Measurements from ENCODE around the gene STK32C.

STK32C gene

DNA sequence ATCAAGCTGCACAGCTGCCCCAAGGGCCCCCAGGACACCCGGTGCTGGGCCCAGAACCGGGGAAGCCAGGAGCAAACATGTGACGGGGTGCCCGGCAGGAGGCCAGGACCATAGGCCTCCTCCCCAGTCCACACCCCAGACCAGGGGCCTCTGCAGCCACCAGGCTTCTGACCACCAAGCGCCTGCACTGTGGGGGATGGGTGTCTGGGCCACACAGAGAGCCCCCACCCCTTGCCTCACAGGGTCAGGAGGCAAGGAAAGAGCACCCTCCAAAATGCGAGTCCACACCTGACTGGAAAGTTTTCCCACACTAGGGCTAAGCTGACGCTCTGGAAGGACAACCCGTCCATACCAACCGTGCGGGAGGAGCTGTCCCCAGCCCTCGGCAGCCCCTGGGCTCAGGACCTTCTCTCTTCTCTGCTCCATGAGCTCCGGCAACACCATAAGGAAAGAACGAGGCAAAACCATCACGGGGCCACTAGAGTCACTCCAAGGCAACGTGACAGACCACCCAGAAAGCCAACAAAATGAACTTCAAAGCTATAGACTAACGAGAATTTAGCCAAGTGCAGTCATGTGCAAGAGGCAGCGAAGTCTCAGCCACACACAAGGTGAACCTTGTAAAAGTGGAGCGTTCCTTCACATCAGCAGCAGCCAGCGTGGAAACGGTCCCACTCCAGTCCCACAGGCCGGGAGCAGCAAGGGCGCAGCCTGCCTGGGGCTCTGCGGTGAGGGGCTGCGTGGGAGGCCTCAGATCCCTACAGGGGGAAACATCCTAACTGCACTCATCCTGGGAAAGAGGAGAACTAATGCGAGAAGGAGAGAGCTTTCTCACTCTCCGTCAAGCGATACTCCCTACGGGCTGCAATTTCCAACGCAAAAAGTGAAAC is 5.1 kb downstream of the STK32C start:
- TF ChIP-seq SNAI2 (CRISPR knock-in tag; IDR thresholded peaks at IDR 0.05) (no peak), ESRRG (CRISPR knock-in tag; IDR thresholded peaks at IDR 0.05) (no peak), ZC3H10 (CRISPR knock-in tag; IDR thresholded peaks at IDR 0.05) (no peak), OSR1 (CRISPR knock-in tag; IDR thresholded peaks at IDR 0.05) (no peak), ZFP3 (CRISPR knock-in tag; IDR thresholded peaks at IDR 0.05) (no peak), TOX (CRISPR knock-in tag; IDR thresholded peaks at IDR 0.05; ENCODE audit: borderline replicate concordance) (no peak), ISL1 (CRISPR knock-in tag; IDR thresholded peaks at IDR 0.05) (no peak)
- TF ChIP-seq, protein P1, sequence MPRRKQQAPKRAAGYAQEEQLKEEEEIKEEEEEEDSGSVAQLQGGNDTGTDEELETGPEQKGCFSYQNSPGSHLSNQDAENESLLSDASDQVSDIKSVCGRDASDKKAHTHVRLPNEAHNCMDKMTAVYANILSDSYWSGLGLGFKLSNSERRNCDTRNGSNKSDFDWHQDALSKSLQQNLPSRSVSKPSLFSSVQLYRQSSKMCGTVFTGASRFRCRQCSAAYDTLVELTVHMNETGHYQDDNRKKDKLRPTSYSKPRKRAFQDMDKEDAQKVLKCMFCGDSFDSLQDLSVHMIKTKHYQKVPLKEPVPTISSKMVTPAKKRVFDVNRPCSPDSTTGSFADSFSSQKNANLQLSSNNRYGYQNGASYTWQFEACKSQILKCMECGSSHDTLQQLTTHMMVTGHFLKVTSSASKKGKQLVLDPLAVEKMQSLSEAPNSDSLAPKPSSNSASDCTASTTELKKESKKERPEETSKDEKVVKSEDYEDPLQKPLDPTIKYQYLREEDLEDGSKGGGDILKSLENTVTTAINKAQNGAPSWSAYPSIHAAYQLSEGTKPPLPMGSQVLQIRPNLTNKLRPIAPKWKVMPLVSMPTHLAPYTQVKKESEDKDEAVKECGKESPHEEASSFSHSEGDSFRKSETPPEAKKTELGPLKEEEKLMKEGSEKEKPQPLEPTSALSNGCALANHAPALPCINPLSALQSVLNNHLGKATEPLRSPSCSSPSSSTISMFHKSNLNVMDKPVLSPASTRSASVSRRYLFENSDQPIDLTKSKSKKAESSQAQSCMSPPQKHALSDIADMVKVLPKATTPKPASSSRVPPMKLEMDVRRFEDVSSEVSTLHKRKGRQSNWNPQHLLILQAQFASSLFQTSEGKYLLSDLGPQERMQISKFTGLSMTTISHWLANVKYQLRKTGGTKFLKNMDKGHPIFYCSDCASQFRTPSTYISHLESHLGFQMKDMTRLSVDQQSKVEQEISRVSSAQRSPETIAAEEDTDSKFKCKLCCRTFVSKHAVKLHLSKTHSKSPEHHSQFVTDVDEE (CRISPR knock-in tag; IDR thresholded peaks at IDR 0.05): no peak
- TF ChIP-seq, protein P2, sequence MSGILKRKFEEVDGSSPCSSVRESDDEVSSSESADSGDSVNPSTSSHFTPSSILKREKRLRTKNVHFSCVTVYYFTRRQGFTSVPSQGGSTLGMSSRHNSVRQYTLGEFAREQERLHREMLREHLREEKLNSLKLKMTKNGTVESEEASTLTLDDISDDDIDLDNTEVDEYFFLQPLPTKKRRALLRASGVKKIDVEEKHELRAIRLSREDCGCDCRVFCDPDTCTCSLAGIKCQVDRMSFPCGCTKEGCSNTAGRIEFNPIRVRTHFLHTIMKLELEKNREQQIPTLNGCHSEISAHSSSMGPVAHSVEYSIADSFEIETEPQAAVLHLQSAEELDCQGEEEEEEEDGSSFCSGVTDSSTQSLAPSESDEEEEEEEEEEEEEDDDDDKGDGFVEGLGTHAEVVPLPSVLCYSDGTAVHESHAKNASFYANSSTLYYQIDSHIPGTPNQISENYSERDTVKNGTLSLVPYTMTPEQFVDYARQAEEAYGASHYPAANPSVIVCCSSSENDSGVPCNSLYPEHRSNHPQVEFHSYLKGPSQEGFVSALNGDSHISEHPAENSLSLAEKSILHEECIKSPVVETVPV (CRISPR knock-in tag; IDR thresholded peaks at IDR 0.05): no peak
- TF ChIP-seq, protein P3, sequence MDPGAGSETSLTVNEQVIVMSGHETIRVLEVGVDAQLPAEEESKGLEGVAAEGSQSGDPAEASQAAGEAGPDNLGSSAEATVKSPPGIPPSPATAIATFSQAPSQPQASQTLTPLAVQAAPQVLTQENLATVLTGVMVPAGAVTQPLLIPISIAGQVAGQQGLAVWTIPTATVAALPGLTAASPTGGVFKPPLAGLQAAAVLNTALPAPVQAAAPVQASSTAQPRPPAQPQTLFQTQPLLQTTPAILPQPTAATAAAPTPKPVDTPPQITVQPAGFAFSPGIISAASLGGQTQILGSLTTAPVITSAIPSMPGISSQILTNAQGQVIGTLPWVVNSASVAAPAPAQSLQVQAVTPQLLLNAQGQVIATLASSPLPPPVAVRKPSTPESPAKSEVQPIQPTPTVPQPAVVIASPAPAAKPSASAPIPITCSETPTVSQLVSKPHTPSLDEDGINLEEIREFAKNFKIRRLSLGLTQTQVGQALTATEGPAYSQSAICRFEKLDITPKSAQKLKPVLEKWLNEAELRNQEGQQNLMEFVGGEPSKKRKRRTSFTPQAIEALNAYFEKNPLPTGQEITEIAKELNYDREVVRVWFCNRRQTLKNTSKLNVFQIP (CRISPR knock-in tag; IDR thresholded peaks at IDR 0.05; ENCODE audit: borderline replicate concordance, low read depth): no peak
- no peak for ATAC-seq

DNA sequence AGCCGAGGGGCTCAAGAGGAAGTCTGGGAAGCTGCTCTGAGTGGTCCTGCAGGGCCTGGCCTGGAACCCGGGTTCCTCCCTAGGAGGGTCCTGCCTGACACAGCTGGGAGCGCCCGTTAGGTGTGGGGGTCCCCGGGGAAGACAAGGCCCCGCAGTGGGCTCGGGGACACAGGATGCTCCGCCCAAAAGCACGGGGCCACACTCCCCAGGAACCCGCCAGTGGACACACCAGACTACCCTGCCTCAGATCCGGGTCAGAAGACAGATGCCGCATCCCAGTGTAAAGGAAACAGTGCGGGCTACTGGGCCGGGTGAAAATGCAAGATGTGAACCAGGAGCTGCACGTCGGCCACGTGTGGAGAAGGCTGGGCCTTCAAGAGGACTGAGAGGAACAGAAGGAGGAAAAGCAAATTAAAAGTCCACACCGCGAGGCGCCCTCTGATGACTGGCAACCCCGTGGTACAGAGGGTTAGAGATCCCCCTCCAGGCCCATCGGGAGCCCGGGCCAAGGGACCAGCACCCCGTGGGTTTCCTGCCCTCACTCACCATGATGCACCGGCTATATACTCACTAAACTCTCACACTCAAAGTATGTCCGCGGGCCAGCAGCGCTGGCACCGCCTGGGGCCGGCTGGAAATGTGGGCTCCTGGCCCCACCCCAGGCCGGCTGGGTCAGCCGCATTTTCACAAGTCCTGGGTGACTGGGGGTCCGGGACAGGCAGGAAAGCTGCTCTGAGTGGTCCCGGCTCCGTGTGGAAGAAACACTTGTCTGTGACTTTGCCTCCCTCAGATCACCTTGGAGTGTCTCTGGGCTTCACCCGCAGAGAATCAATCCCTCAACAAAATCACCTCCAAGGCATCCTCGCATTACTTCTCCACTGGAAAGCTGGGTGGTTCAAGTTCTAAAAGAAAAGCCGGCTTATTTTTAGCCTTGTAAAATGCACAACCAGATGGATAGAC is 6.1 kb downstream of the STK32C start:
- no peak for ATAC-seq
- TF ChIP-seq ZC3H10 (CRISPR knock-in tag; IDR thresholded peaks at IDR 0.05): no peak
- no peak for TF ChIP-seq ARNTL (CRISPR knock-in tag; IDR thresholded peaks at IDR 0.05; ENCODE audit: borderline replicate concordance, low read depth)
- TF ChIP-seq BACH2 (CRISPR knock-in tag; IDR thresholded peaks at IDR 0.05; ENCODE audit: borderline replicate concordance): no peak

DNA sequence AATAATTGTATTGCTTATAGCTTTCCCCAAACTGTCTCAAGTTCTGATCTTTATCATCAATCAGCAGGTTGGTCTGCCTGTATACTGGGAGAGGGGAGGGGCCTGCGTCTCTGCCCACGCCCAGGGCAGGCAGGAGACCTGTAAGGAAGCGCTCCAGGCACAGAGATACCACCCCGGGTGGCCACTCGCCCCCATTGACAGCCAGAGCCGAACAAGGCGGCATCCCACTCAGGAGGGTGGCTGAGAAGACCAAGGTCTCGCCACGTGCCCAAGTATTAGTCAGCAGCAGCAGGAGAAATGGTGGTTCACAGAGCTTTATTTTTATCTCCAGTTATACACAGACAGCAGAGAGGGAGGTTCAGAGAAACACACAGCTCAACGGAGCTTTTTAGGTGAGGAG is 7.2 kb downstream of the STK32C start:
- no peak for ATAC-seq
- TF ChIP-seq, protein P4, sequence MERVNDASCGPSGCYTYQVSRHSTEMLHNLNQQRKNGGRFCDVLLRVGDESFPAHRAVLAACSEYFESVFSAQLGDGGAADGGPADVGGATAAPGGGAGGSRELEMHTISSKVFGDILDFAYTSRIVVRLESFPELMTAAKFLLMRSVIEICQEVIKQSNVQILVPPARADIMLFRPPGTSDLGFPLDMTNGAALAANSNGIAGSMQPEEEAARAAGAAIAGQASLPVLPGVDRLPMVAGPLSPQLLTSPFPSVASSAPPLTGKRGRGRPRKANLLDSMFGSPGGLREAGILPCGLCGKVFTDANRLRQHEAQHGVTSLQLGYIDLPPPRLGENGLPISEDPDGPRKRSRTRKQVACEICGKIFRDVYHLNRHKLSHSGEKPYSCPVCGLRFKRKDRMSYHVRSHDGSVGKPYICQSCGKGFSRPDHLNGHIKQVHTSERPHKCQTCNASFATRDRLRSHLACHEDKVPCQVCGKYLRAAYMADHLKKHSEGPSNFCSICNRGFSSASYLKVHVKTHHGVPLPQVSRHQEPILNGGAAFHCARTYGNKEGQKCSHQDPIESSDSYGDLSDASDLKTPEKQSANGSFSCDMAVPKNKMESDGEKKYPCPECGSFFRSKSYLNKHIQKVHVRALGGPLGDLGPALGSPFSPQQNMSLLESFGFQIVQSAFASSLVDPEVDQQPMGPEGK (CRISPR knock-in tag; IDR thresholded peaks at IDR 0.05; ENCODE audit: borderline replicate concordance): no peak
- TF ChIP-seq SNAI2 (CRISPR knock-in tag; IDR thresholded peaks at IDR 0.05): no peak
- TF ChIP-seq ARNTL (CRISPR knock-in tag; IDR thresholded peaks at IDR 0.05; ENCODE audit: borderline replicate concordance, low read depth): no peak

DNA sequence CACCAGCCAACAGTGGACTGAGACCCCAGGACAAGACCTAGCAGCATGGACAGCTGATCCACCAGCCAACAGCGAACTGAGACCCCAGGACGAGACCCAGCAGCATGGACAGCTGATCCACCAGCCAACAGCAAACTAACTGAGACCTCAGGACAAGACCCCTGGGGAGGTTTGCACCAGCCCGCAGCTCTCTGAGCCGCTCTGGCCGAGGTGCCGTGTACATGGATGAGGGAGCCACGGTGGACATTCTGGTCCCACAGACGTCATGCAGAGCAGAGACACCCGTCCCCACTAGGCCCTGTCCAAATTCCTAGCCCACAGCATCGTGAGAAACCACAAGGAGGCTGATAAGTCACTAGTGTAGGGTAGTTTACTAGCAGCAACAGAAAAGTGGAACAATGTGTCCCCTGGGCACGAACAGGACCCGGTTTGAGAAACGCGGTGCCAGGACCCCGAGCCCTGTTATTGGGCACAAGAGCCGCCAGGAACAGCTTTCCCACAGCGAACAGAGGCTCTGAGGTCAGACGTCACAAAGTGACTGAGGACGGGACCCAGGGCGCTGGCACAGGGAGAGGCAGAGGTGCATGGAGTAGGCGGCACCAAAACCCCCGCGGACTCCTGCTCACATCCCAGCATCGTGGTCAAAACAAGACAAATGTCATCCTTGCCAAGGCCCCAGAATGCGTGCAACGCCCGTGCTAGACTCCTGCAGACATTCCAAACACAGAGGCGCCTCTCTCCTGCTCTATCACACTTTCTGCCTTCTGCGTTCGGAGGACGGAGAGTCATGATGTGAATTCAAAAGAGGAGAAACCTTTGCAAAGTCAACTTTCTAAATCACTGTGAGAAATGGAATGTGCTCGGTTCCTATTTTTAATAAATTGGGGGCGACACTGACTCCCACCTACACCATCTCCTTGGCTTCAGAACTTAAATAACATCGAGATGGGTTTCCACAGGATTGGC is 8.1 kb downstream of the STK32C start:
- ATAC-seq: no peak
- no peak for TF ChIP-seq ZNF8 (CRISPR knock-in tag; IDR thresholded peaks at IDR 0.05)
- TF ChIP-seq, protein P5, sequence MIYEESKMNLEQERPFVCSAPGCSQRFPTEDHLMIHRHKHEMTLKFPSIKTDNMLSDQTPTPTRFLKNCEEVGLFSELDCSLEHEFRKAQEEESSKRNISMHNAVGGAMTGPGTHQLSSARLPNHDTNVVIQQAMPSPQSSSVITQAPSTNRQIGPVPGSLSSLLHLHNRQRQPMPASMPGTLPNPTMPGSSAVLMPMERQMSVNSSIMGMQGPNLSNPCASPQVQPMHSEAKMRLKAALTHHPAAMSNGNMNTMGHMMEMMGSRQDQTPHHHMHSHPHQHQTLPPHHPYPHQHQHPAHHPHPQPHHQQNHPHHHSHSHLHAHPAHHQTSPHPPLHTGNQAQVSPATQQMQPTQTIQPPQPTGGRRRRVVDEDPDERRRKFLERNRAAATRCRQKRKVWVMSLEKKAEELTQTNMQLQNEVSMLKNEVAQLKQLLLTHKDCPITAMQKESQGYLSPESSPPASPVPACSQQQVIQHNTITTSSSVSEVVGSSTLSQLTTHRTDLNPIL (CRISPR knock-in tag; IDR thresholded peaks at IDR 0.05; ENCODE audit: low read depth): no peak
- no peak for TF ChIP-seq ZC3H10 (CRISPR knock-in tag; IDR thresholded peaks at IDR 0.05)
- TF ChIP-seq ZNF70 (CRISPR knock-in tag; IDR thresholded peaks at IDR 0.05): no peak
- TF ChIP-seq, protein P2 (CRISPR knock-in tag; IDR thresholded peaks at IDR 0.05): no peak
- TF ChIP-seq ARNTL (CRISPR knock-in tag; IDR thresholded peaks at IDR 0.05; ENCODE audit: borderline replicate concordance, low read depth): no peak
- TF ChIP-seq, protein P1 (CRISPR knock-in tag; IDR thresholded peaks at IDR 0.05): no peak
- no peak for TF ChIP-seq SNAI2 (CRISPR knock-in tag; IDR thresholded peaks at IDR 0.05)

Data from SK-N-SH treated with all-trans-retinoic acid at 6 μM for 48 hours (cell line).